ENCODE data around the gene PARP2.
"Not testable (repeated sequence)": the region's sequence is repeated elsewhere in the genome, so short reads cannot be mapped to it uniquely, and the experiment has no call there.

PARP2 gene, protein sequence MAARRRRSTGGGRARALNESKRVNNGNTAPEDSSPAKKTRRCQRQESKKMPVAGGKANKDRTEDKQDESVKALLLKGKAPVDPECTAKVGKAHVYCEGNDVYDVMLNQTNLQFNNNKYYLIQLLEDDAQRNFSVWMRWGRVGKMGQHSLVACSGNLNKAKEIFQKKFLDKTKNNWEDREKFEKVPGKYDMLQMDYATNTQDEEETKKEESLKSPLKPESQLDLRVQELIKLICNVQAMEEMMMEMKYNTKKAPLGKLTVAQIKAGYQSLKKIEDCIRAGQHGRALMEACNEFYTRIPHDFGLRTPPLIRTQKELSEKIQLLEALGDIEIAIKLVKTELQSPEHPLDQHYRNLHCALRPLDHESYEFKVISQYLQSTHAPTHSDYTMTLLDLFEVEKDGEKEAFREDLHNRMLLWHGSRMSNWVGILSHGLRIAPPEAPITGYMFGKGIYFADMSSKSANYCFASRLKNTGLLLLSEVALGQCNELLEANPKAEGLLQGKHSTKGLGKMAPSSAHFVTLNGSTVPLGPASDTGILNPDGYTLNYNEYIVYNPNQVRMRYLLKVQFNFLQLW

DNA sequence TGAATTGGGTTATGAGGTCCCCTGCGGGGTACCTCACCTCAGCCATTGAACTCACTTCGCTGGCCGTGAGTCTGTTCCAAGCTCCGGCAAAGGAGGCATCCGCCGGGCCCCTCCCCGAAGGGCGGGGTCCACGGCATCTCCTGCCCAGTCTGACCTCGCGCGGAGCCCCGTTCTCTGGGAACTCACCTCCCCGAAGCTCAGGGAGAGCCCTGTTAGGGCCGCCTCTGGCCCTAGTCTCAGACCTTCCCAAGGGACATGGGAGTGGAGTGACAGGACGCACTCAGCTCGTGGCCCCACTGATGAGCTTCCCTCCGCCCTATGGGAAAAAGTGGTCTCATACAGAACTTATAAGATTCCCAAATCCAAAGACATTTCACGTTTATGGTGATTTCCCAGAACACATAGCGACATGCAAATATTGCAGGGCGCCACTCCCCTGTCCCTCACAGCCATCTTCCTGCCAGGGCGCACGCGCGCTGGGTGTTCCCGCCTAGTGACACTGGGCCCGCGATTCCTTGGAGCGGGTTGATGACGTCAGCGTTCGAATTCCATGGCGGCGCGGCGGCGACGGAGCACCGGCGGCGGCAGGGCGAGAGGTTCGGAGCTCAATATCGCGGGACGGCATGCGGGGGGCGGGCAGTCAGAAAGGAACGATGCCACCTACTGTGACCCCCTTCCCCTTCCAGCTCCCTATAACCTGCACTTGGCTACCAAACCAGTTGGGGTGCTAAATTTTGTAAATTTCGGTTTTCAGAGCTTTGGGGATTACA, at the start of gene PARP2:
TSS of gene PARP2 (plus strand) at position 544 of the 770 bp plus-strand sequence. CDS start at position 551, 7 bp downstream.
- peak; percentile 85 for DNase-seq (ENCODE audit: low read depth)

DNA sequence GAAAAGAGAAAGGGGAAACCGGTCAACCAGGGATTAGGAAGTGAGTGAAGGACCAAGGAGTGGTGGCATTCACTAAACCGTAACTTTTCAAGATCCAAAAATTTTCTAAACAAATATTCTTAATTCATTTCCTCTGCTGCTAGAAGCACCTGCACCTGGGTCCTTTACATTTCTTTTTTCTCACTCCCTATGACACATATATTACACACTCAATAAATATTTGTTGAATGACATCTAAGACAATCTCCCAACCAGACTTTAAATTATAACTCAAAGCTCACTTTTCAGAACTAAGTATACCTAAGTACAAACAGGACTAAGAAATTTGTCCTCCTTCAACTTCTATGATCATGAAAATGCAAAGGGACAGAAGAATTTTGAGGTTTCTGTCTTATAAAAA, 48.8 kb upstream of the PARP2 start:
- DNase-seq (ENCODE audit: low read depth) = no peak

DNA sequence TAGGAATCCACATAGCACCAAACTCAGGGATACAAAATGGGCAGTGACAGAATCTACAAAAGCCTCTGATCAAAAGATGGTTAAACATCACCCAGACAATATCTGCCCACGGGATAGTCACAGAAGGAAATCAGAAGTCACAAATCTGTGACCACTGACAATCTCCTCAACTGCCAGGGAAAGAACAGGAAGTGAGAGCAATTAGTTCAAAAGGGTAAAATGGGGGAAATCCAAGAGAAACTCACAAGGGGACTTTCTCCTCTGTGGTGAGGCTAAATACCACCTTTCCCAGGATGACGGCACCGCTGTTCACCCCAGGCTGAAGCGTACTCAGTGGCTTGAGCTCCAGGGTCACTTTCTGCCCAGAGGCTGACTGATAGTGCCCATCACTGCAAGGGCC, 48.4 kb upstream of the PARP2 start:
- DNase-seq (ENCODE audit: low read depth) = no peak

DNA sequence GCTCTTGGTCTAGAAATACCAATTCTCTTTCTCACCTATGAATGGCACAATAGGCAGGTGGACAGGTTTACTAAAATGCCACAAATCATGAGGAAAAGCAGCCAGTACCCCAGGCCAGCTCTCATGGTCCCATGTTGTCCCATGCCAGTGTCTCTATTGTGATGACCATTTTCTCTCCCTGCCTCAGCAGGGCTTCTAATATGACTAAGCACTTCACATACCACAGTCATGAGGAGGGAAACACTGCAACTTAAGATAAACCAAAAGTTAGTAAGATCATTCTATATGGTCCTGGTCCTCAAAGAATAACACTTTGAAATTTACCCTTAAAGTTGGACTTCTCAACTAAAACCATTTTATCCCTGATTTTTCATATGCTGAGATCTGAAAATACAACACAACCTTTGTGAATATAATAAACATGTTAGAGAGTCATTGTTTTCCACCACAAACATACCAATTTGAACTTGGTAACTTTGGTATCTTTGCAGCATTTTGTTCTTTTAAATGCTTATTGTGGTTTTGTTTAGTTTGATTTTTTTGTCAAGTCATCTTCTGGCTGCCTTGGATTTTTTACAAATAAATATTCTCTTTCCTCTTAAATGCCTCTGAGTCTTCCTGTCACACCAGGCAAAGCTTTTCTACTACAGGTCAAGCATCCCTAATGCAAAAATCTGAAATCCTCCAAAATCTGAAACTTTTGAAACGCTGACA, 41.2 kb upstream of the PARP2 start:
- DNase-seq (ENCODE audit: low read depth) = no peak

DNA sequence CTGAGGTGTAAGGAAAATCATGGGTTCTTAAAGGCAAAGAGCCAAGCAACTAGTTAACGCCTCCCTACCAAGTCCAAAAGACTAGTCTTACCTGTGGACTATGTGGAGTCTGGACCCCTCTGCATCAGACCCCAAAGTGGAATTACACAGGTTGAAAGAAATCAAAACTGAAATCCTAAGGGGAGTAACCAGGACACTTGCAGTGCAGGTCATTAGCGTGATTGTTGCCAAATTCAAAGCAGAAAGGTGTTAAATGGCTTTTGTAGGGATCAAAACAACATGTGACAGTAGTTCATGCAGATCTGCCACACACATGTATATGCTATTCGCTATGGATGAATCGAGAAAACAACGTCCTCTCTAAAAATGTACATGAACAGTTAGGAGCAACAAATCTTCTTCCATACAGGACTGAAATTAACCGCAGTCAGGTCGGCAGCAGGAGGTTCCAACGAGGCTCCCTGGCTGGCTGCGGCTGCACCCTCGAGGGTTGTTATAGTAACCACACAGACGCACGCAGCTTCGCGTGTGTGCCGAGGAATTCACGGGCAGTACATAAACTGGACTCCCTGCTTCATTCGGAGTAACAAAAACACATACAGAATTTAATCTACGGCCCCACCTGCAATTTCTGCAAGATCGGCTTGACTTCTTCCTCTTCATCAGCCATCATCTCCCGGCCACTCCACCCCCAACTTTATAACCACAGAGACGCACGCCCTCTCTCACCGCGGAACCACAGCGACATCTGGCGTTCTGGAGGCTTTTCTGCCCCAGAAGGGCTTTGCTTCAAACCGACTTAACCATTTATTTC, 38.0 kb upstream of the PARP2 start, which contains the start of gene TTC5:
TSS of gene TTC5 (minus strand) at position 687 of the 814 bp plus-strand sequence. CDS start at position 673, 14 bp downstream.
- DNase-seq (ENCODE audit: low read depth) = peak; percentile 90

DNA sequence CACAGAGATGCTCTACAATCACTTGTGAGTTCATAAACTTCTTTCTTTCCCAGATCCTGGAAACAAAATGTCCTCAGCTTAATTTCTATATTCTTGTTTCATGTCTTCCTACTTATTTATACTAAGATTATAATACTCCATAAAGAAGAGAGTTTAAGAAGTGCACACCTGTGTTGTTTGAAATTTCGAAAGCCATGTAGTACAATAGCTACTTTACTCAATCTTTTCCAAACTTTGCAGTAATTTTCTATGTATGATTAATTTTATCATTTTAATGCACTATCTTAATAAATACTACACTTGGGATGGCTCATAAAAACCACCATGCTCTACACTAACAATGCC, 37.4 kb upstream of the PARP2 start:
- no peak for DNase-seq (ENCODE audit: low read depth)

DNA sequence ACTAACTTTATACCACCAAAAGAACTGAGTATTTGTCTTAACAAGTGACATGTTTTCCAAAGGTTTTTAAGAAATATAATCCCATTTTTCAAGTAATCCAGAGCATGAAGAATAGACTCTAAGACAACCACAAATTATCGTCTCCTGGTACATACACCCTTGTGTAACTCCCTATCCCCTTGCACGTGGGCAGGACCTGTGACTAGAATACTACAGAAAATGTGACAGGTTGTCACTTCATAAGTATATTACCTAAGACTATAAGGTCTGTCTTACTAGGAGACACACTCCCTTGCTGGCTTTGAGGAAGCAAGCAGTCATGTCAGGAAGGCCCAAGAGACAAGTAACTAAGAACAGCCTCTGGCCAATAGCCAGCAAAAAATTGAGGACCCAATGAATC, 29.4 kb upstream of the PARP2 start:
- no peak for DNase-seq (ENCODE audit: low read depth)

DNA sequence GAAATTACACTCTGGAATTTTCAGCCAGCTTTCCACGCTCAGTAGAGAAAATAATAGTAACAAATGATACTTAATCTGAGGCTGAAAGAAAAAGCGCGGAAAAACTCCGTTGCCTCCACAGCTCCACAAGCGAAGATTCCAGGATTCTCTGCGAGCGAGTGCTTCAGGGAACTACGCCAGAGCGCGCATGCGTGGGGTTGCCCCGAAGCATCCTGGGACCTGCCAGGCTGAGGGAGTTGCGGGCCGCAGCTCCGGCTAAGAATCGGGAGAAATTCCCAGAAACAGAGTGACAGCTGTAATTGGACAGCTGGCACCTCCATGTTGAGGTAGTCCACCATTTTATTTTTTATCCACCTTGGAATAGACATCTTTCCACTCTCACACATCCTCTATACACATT, 25.7 kb upstream of the PARP2 start:
- no peak for DNase-seq (ENCODE audit: low read depth)

DNA sequence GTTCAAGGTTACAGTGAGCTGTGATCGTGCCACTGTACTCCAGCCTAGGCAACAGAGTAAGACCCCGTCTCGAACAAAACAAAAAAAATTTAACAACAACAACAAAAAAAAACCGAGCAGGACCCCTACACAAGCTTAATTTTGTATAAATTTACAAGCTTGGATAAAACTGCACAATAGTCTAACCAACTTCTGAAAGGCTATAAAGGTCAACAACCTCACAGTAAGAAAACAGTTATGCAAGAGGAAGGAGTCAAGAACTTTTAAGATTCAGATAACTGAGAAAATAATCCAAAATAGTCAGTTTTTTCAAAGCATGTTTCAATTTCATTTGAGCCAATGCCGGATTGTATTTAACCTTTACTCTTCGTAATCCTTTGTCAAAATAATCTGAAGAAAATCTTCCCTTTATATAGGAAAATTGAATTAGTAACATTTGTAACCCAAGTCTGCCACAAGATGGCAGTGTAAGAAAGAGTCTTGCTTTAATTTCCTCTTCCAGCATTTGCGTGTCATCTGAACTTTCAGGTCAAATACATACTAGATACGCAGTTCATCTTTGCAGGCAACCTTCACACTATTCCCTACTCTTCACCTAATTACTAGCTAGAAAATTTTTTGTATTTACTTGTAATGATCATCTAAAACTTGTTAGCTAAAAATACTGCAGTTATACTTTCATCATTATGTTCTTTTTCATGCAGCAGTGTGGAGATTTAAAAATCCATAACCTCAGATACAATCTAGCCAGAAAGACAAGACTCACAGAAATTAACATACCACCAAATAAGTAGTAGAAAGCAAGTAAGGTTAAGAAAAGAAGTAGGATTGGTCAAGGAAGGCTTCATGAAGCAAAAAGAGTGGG, 16.2 kb upstream of the PARP2 start:
- DNase-seq (ENCODE audit: low read depth) = no peak

DNA sequence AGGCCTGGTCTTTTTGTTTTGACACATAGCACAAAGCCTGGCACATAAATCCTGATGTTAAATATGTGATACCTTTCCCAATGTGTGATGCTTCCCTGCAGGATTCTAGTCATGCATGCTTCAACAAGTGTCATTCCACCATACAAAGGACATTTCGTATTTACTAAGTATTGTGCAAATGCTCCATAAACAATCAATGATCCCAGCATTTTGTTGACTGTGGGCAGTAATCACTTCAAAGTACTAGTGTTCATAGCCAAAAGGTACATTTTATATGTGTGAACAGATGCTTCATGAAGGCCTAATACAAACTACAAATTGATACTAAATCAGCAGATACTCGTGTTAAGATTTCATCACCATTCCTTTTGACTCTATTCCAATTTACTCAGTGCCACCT, 14.7 kb upstream of the PARP2 start:
- DNase-seq (ENCODE audit: low read depth) = no peak

DNA sequence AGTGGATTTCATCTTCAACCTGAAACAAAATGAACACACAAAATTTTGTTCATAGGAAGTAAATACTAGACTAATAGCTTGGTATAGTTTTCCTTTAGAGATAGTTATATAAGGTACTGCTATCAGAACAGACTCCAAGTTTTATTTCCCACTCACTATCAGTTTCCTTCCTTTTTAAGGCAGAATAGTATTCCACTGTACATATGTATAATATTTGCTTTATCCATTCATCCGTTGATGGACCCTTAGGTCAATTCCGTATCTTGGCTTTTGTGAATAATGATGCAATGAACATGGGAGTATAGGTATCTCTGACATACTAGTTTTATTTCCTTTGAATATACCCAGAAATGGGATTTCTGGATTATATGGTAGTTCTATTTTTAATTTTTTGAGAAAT, 14.1 kb upstream of the PARP2 start:
- DNase-seq (ENCODE audit: low read depth) = no peak

DNA sequence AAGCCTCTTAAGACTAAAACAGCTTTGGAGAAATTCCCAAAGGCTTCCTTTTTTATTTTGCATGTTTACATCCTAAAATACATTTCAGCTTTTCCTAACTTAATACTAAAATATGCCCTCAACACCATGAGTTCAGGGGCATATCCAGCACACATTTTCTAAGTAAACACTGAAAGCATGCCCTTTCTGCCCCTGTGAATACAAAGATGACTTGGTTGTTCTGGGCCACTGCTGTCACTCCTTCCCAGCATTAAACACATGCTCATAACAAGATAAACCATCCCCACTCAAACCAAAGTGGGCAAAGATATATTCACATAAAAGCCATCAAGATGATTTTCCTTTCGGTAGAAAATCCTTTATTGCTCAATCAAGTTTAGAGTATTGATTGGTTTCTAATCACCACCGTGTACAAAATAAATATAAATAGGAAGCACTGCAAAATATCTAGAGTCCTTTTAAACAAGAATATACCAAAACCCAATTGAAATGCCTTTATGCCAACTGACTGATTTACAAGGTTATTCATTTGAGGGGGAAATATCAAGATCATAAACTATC, 12.3 kb upstream of the PARP2 start:
- DNase-seq (ENCODE audit: low read depth) = no peak

DNA sequence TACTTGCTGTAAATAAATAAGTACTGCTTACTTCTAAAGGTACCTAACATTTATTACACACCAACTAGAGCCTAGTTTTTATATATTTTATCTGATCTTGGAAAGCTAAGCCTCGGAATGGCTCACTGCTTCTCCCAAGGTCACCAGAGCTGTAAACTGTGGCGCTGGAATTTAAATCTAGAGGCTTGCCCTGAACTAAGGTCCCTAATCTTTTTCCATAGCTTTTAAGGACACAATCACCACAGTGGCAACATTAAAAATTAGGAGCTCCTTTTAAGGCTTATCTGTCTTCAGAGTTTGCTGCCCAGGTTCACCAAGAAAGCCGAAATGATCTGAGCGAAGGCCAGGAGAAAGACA, 11.0 kb upstream of the PARP2 start:
- no peak for DNase-seq (ENCODE audit: low read depth)

DNA sequence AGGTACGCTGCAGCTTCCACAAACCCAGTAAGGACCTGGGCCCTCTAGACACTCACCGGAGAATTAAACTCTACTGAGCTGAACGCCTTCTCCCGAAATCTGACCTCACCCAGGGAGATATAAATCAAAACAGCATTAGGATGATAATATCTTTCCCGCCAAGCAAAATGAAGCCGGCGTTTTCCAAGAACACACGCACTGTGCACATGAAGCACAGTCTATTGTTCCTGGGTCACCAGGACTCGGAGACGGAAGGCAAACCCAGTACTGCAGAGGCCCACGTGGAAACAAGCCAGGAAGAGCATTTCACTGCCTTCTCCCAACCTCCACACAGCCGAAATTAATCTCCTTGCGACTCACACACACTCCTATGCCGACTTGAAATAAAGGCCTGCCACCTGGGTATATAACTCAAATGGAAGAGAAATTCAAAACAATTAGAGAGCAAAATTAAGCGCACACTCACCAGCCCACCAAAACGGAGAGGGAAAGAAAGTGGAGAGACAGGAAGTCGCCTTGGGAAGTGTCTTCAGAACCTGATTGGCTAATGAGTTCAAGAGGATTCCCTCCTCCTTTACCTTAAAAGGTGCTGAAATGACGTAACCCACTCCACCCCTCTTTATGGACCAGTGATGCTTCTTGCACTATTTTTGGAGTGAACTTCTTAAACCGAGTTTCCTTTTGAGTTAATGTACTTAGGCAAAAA, 10.5 kb upstream of the PARP2 start, which contains the start of gene CCNB1IP1:
TSS of gene CCNB1IP1 (minus strand) at position 492 of the 706 bp plus-strand sequence. CDS start 16,756 bp downstream, outside the sequence.
- DNase-seq (ENCODE audit: low read depth) = no peak

DNA sequence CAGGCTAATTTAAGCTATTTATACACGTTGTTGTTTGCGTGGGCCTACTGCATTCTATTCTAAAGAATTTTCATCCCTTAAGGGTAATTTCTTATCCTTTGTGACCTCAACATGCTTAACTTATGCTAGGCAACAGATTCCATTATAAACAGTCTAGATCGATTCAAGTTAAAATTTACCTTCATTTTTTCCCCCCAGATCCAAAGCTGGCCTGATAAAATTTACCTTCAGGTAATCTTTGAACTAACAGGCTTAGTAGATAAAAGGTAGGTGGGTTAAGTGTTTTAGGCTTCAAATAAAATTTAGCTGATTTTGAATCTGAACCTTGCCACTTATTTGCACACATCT, 10.0 kb upstream of the PARP2 start:
- DNase-seq (ENCODE audit: low read depth) = no peak

DNA sequence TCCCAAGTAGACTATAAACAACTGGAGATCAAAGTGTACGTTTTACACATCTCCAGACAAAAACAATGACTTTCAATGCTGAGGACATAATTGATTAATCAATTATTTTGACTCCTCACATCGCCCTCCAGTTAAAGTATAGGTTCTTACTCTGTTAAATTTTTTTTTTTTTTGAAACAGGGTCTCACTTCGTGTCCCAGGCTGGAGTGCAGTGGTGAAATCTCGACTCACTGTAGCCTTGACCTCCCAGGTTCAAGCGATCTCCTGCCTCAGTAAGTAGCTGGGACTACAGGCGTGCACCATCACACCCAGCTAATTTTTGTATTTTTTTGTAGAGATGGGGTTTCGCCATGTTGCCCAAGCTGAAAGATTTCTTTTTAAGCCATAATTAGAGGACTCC, 9.4 kb upstream of the PARP2 start:
- no peak for DNase-seq (ENCODE audit: low read depth)

DNA sequence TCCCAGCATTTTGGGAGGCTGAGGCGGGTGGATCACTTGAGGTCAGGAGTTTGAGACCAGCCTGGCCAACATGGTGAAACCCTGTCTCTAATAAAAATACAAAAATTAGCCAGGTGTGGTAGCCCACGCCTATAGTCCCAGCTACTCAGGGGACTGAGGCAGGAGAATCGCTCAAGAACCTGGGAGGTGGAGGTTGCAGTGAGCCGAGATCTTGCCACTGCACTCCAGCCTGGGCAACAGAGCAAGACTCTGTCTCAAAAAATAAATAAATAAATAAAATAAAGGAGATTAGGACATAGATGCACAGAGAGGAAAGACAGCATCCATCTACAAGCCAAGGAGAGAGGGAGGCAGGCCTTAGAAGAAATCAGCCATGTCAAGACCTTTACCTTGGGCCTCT, 2.4 kb upstream of the PARP2 start:
- not testable (repeated sequence) for DNase-seq (ENCODE audit: low read depth)

DNA sequence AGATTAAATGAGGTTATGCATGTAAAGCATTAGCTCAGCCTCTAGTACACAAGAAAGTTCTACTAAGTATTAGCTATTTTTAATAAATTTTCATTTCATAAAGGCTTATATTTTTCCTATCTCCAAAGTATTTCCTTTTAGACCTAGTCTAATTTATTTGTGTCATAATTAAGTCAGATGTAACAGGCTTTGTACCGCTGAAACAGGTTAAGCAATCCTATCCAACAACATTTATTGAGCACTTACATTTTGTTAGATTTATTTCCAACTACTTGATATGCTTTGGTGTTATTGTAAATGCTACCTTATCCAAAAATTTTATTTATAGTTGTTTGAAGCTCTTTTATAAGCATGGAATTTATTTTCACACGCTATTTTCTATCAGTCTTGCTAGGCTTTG, 1.8 kb upstream of the PARP2 start:
- DNase-seq (ENCODE audit: low read depth) = no peak

DNA sequence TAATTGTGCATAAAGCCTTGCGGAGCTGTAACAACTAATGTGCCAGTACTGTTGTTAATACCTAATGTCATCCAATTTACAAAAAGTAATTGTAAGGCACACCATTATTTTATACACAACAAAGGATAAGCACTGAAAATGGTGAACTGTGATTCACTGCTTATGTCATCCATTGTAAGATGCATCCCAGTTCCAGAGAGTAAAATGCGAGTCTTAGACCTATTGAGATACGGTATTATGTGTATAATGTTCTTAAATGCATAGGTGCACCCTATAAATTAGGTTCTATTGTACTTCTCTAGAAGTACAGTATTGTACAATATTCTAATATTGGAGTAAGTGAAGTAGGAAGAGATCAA, 406 bp downstream of the PARP2 start:
- no peak for DNase-seq (ENCODE audit: low read depth)

DNA sequence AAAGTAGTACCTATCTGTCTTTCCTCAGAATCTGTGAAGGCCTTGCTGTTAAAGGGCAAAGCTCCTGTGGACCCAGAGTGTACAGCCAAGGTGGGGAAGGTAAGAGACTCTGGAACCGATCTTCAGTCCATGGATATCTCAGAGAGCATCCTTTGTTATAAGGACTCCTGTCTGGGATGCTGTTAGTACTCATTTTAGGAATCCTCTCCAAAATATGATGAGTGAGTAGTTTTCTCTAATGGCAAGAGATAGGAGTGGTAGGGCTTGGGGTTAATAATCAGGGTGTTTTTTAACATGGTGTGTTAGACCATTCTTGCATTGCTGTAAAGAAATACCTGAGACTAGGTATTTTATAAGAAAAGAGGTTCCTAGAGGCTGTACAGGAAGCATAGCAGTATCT, 1.9 kb downstream of the PARP2 start:
- DNase-seq (ENCODE audit: low read depth) = no peak
